ENCODE measurements around the gene WFDC11.

Gene WFDC11

DNA sequence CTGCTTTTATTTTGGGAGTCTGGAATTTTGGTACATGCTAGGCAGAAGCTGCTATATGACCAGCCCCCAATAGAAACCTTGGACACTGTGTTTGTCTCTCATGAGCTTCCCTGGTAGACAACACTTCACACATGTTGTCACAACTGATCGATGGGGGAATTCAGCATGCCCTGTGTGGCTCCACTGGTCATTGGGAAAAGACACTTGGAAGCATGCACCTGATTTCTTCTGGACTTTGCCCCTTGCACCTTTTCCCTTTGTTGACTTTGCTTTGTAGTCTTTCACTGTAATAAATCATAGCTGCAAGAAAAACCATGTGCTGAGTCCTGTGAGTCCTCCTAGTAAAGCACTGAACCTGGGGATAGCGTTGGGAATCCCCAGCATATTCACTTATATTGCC lies 48.4 kb downstream of the WFDC11 start:
- no peak for FAIRE-seq

DNA sequence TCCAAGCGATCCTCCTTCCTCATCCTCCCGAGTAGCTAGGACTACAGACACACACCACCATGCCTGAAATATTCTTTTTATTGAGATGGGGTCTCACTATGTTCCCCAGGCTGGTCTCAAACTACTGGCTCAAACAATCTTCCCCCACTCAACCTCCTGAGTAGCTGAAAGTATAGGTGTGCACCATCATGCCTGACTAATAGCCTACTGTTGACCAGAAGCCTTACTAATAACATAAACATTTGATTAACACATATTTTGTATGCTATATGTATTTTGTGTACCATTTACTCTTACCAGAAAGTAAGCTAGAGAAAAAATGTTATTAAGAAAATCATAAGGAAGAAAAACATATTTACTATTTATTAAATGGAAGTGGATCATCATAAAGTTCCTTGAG lies 52.4 kb downstream of the WFDC11 start:
- FAIRE-seq: no peak

DNA sequence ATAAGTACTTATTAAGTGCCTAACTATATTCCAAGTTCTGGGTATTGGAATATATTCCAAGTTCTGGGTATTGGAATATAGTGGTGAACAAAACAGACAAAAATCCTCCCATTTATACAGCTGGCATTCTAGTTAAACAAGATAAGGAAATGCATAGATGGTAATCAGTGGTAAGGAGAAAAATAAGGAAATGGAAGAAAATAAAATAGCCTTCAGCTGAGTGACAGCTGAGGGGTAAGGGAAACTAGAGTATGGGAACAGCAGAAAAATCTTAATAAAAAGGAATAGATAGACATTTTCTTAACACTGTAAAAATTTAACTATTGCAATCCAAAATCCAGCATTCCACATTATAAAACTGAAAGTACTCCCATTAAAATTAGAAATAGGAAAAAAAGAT lies 57.7 kb downstream of the WFDC11 start:
- FAIRE-seq: no peak

DNA sequence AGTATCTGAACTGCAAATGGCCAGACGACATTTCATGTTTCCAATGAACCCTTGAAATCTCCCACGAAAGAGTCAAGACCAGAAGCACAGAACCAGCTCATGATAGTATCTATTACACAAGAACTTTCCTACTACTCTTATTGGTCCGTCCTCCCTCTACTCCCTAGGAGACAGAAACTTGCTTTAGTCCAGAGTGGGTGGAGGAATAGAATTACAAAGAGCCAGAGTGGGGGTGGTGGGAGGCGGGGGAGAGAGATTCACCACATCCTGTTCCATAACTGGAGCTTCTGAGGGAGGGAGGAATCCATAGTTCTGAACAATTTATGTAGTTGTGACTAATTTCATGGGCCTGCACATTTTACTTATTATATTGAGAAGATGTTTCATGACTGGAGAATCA lies 59.0 kb downstream of the WFDC11 start:
- FAIRE-seq: no peak

DNA sequence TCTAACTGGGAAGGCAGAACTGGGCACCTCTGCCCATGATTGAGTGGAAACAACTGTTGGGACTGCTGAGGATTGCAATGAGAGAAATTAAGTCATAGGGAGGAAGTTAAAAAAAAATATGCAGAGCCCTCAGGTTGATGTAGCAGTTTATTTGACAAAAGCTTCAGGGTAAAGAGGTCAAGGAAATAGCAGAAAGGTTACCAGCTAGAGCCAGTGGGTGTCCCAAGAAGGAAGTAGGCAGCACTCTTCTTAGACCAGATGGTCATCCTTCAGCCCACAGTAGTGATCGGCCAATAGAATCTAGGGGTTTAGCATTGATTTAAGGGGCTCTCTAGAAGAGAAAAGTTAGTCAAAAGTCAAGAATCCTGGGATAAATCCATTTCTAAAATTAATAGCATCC lies 62.2 kb downstream of the WFDC11 start:
- FAIRE-seq: no peak

Measured in TTC549 (cell line).